Dedifferentiated amniotic fluid mesenchymal stem cell (primary cell): ENCODE results near the gene GPRC5D.
A peak's percentile ranks its signal among the peaks of the same experiment; 100 is the strongest.

ENCODE experiments used
- DNase-seq: peaks from one replicate; pipeline ENCODE4 v3.0.0-alpha.2; 2016; ENCODE audit errors: extremely low spot score

Gene GPRC5D

DNA sequence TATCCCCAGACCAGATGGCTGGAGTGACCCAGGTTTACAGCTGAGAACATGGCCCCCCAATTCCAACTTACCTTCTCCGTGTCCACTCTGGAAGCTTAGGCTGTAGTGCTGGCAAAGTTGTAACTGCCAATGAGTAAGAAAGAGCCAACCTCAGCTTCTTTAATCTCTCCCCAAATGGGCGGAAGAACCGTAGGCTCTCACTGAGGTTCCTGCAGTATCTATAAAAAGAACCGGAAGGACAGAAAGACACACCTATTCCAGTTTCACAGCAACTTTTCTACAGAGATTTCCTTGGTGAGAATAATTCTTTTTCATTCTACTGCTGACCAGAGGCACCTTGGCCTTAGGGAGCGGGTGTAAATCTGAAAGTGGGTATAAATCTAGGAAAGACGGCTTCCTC, at the start of gene GPRC5D:
GPRC5D (minus strand) TSS at position 135 of the 400 bp plus-strand sequence. CDS start 1,786 bp downstream, outside the sequence.
- DNase-seq = no peak

DNA sequence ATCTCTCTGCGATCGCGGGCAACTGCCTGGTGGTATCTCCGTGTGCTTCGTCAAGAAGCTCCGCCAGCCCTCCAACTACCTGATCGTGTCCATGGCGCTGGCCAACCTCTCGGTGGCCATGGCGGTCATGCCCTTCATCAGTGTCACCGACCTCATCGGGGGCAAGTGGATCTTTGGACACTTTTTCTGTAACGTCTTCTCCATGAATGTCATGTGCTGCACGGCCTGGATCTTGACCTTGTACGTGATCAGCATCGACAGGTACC, 49.7 kb upstream of the GPRC5D start:
- no peak for DNase-seq

DNA sequence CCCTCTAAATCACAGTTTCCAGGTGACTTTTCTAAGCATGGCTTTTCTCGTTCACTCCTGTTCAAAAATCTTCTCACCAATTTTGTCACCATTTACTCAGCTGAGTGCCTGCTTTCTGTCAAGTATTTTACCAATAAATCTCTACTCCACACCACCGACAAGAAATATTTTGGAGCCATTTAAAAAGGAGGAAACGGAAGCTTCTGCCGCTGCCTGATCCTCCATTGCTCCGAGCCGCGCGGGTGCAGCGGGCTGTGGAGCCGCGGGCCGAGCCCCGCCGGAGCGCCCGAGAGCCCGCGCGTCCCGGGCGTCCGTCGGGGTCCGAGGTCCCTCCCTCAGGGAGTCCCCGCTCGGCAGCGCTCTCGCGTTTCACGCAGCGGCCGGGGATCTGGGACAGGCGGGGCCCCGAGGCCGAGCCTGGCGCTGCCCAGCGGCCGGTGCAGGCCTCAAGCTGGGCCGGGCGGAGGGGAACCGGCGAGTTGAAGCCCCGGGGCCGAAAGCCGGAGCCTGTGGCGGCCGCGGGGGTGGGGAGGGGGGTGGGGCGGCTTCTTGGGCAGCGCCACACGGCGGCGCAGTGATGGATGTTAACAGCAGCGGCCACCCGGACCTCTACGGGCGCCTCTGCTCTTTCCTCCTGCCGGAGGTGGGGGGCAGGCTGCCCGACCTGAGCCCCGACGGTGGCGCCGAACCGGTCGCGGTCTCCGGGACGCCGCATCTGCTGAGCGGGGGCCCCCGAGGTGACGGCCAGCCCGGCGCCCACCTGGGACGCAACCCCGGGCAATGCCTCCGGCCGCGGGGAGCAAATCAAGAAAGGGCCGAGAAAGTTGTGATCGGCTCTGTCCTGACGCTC, 49.2 kb upstream of the GPRC5D start:
- DNase-seq = no peak

DNA sequence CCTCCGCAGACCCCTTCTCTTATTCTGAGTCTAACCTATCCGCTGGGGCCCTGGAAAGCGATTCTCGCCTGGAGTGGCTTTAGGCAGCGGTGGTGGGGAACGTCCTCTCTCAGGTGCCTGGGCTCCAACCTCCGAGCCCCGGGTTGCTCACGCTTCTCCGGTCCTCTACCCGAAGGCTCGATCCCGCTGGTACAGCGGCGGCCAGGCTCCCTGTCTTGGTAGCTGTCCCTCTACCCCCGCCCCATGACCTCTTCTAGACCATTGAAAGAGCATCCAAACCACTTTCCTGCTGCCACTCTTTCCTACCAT, 48.6 kb upstream of the GPRC5D start:
- DNase-seq = no peak

DNA sequence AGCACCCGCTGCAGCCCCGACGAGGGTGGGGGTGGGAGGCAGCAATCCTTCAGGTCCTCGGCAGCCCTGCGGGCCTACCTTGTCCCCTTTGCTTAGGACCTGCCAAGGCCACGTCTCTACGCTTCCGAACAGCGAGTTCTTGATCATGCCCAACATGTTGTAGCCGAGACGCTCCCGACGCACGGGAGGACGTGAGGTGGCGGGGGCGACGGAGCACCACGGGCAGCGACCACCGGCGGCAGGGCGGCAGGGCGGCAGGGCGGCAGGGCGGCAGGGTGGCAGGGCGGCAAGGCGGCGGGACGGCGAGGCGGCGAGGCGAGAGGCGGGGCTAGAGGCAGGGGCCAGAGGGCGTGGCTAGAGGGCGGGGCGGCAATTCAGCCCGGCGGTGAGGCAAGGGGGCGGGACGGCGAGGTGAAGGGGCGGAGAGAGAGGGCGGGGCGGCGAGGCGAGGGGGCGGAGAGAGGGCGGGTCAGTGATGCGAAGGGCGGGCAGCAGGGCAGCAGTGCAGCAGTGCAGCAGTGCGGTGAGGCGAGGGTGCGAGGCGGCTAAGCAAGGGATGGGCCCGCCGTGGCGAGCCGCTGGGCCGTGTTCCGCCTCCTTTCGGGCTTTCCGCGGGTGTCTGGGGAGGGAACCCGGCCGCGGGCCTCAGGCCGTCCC, 48.1 kb upstream of the GPRC5D start, which contains the start of gene HEBP1:
HEBP1 (minus strand) TSS at position 307 of the 657 bp plus-strand sequence; CDS start at position 156, 151 bp downstream.
- DNase-seq = peak; percentile 83

DNA sequence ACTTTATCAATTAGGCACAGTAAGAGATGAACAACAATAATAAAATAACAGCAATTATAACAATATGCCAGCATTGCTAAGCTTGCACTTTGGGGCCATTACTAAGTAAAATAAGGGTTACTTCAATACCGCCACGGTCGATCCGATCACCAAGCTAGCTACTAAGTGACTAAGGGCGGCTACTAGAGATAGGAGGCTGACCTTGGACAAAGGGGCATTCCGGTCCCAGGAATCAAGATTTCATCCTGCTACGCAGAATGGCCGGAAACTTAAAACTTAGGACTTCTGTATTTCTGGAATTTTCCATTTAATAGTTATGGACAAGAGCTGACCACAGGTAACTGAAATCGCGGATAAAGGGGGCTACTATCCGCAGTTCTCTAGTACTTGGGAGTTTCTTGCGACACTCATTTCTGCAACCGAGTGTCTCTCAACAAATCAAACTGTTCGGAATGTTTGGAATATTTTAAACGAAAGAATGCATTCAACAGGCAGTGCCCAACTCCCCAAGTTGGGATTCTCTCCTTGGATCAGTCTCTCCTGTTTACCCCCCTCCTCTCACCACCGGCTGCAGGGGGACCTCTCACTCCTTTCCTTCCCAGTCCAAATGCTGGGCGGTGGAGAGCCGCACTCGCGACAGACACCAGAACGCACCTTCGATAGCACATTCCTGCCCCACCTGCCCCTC, 47.4 kb upstream of the GPRC5D start:
- DNase-seq = no peak

DNA sequence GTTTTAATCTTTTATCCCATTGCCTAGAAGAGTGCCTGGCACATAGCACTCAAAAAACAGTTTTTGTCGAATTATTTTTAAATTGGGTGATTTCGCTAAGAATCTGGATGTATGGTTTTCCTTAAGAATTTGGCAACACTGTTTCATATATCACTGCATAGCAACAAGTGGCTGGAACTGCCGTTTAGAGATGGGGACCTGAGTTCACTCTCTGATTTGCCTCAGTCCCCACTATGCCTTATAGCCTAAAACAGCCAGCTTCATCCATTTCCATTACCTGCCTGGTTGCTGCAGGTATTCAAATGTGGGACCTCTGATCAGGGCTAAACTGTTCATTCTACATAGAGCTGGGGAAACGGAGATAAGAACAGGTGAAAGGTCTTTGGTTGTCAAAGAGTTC, 46.3 kb upstream of the GPRC5D start:
- no peak for DNase-seq

DNA sequence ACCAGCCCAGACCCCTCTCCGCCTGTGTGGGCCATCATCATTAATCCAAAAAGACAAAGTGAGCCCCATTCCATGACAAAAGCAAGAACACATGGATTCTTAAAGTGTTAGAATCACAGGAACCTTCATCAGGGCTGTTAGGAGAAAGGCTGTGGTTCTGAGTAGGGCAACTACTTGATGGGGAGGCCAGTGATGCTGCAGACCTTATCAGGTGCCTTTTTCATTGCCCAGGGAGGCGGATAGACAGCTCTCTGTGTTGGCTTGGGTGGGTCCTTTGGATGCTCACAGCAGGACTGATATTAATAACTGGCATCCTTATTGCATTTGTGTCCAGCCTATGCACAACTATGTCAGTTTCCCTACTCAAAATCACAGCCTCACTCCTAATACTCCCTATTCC, 45.8 kb upstream of the GPRC5D start:
- DNase-seq = no peak

DNA sequence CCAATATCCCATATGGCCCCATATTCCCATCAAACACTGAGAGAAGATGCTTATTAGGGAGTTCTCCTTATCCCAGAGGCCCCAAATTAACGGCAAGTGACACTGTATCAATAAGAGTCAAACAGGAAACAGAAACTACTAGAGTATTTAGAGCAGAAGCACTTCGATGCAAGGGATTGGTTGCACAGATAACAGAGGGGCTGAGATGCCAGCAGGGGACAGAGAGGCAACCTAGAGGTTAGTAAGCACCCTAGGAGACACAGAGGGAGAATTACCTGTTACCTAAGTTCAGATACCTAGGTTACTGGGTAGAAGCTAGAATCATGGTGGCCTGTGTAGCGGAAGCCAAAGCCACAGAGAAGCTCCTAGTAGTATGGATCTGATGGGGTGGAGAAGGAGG, 45.2 kb upstream of the GPRC5D start:
- DNase-seq = no peak

GRCh38 chr12:12996209-12996608, 44.2 kb upstream of the GPRC5D start:
- no peak for DNase-seq

- DNase-seq = no peak
Observed at GRCh38 chr12:12995088-12995487, 43.1 kb upstream of the GPRC5D start.

DNA sequence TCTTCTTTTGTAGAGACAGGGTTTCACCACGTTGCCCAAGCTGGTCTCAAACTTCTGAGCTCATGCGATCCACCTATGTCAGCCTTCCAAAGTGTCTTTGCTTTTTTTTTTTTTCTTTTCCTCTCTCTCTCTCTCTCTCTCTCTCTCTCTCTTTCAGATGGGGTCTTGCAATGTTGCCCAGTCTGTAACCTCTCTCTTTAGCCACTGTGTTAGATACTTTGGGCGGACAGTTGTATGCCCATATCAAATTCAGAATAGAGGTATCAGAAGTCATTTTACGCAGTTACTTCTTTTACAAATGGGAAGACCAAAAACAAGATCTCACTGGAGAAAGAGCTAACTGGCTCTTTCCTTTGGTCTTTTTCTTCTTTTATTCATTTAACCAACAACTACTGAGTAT, 41.4 kb upstream of the GPRC5D start:
- no peak for DNase-seq

DNA sequence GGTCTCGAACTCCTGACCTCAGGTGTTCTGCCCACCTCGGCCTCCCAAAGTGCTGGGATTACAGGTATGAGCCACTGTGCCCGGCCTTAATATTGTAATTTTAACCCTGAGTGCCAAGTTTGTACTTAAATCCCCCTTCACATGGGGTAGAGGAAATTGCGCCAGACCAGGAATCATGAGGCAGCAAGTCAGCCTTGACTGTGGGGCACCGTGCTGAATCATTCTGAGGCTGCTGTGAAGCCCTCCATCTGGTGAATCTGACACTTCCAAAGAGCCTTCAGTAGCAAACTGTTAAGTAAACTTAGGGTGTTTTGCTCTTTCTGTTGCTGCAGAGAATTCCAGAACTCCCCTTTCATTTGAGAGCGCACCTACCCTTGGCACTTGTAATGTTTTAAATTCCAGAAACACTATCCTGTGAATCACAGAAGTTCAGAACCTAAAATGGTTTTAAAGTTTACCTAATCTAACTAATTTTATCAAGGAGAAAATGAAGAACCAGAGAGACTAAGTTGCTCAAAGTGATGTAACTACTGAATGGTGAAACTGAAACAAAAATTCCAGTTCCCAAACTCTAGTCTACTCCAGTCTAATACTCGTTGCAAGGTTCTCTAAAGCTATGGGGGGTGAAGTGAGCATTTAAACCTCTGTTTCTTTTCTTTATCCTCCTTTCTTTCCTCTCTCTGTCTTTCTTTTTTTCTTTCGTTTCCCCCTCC, 40.6 kb upstream of the GPRC5D start:
- DNase-seq = peak; percentile 76

DNA sequence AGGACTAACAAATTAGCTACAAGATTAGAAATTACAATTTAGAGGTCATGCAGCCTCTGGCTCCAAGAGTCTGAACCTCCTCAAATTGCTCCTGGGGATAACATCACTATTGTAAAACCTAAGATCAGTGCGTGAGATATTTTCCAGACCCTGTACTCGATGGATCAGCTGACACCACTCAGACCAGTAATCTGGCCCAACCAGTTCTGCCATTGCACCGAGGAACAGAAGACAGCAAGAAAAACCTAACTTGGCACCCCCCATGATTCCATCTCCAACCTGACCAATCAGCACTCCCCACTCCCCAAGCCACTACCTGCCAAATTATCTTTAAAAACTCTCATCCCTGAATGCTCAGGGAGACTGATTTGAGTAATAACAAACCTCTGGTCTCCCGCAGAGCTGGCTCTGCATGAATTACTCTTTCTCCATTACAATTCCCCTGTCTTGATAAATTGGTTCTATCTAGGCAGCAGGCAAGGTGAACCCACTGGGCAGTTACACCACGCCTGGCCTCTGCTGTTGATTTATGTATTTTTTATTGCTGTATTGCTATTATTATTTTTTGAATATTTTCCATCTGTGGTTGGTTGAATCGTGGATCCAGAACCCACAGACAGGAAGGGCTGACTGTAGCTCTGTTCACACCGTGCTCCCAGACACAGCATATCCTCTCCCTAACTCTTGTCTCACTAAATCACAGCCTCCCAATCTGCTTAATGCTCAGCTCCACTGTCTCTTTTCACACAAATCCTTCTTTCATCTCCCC, 38.9 kb upstream of the GPRC5D start:
- no peak for DNase-seq

- DNase-seq = no peak
Observed at GRCh38 chr12:12987421-12987820, 35.5 kb upstream of the GPRC5D start.

GRCh38 chr12:12986775-12987331, 34.9 kb upstream of the GPRC5D start:
- no peak for DNase-seq

- DNase-seq = no peak
Observed at GRCh38 chr12:12985817-12986408, 33.9 kb upstream of the GPRC5D start.

- DNase-seq = no peak
Observed at GRCh38 chr12:12984149-12984548, 32.2 kb upstream of the GPRC5D start.

- peak; percentile 59 for DNase-seq
Observed at GRCh38 chr12:12983420-12984035, 31.6 kb upstream of the GPRC5D start.

- DNase-seq = no peak
Observed at GRCh38 chr12:12982331-12982730, 30.4 kb upstream of the GPRC5D start.
